Ishikawa (cell line): ENCODE results near the gene SEMA5A.

Experiments used
- CEBPB ChIP-seq: IDR thresholded peaks from 2 replicates; pipeline ENCODE4 v1.6.1; 2012
- EP300 ChIP-seq: IDR thresholded peaks from 2 replicates; pipeline ENCODE4 v1.6.1; 2012; ENCODE audit warnings: borderline replicate concordance
- FOXM1 ChIP-seq: IDR thresholded peaks from 2 replicates; pipeline ENCODE4 v1.6.1; 2012; ENCODE audit warnings: low read depth, borderline replicate concordance
- MAX ChIP-seq: IDR thresholded peaks from 2 replicates; pipeline ENCODE4 v1.6.1; 2012
- TAF1 ChIP-seq: IDR thresholded peaks from 2 replicates; pipeline ENCODE4 v1.6.1; 2012; ENCODE audit warnings: low read depth, mild to moderate bottlenecking
- TF ChIP-seq, protein P1 (sequence below): IDR thresholded peaks from 2 replicates; pipeline ENCODE4 v1.6.1; 2012; ENCODE audit warnings: low read depth, mild to moderate bottlenecking

GRCh38 chr5:9173281-9174048 is 372.4 kb downstream of the SEMA5A start:
- no peak for TF ChIP-seq TAF1
- TF ChIP-seq FOXM1, result no peak
- TF ChIP-seq MAX, result no peak
- TF ChIP-seq, protein P1, sequence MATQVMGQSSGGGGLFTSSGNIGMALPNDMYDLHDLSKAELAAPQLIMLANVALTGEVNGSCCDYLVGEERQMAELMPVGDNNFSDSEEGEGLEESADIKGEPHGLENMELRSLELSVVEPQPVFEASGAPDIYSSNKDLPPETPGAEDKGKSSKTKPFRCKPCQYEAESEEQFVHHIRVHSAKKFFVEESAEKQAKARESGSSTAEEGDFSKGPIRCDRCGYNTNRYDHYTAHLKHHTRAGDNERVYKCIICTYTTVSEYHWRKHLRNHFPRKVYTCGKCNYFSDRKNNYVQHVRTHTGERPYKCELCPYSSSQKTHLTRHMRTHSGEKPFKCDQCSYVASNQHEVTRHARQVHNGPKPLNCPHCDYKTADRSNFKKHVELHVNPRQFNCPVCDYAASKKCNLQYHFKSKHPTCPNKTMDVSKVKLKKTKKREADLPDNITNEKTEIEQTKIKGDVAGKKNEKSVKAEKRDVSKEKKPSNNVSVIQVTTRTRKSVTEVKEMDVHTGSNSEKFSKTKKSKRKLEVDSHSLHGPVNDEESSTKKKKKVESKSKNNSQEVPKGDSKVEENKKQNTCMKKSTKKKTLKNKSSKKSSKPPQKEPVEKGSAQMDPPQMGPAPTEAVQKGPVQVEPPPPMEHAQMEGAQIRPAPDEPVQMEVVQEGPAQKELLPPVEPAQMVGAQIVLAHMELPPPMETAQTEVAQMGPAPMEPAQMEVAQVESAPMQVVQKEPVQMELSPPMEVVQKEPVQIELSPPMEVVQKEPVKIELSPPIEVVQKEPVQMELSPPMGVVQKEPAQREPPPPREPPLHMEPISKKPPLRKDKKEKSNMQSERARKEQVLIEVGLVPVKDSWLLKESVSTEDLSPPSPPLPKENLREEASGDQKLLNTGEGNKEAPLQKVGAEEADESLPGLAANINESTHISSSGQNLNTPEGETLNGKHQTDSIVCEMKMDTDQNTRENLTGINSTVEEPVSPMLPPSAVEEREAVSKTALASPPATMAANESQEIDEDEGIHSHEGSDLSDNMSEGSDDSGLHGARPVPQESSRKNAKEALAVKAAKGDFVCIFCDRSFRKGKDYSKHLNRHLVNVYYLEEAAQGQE, result no peak
- TF ChIP-seq CEBPB, result no peak
- no peak for TF ChIP-seq EP300
